ENCODE measurements around the gene ACTG2. TPM values are rescaled to one million over a fixed set of nuclear protein-coding genes. Genes with fewer than 3 reads are reported as not detected.

Gene ACTG2
- total and polyA plus RNA-seq, 4 donors, result 0.46 to 9.0 (median 4.3) TPM

DNA sequence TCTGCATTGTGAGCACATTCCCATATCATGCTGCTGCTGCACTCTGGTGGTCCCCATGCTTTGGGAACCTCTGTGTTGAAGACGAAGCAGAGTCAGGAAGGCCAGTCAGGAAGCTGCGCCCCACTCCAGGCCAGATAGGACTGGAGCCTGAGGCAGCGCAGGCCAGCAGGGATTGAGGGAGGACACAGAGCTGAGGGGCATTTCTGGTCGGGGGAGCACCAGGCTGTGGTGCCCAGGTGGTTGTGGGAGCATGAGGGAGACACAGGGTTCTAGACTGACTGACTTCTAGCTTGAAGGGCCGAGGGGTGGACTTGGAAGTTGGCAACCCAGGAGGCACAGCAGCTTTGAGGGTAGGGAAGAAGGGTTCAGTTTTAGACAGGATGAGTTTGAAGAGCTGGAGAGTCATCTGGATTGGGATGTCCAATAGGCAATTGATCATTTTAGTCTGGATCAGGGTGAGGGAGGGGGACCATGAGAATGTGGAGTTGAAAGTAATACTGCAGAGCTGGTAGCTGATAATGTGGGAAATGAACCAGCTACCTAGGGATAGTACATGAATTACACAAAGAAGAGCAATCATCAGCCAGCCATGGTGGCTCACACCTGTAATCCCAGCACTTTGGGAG is 1.4 kb upstream of the ACTG2 start:
- Histone ChIP-seq H3K27ac (ENCODE audit: low read depth in 1 of 2, low read length in 2 of 2) (no peak overlapping the region), H3K9ac (ENCODE audit: low read depth in 1 of 2, low read length in 2 of 2) (no peak overlapping the region), H3K4me1 (ENCODE audit: control insufficient read depth in 4 of 4, insufficient read depth in 4 of 4, low read length in 3 of 4) (no peaks in the 10 kb centered on the region), H3K9me3 (ENCODE audit: control insufficient read depth in 4 of 4, low read length in 3 of 4) (no peaks in the 10 kb centered on the region), H3K36me3 (ENCODE audit: control insufficient read depth in 4 of 4, insufficient read depth in 3 of 4, low read depth in 1 of 4, low read length in 3 of 4) (no peaks in the 10 kb centered on the region), H3K4me3 (ENCODE audit: low read depth in 1 of 3, low read length in 3 of 3) (no peak overlapping the region), H3K27me3 (ENCODE audit: control insufficient read depth in 4 of 4, insufficient read depth in 4 of 4, low read length in 3 of 4) (no peaks in the 10 kb centered on the region)
- WGBS, result 87% methylated on average over 5 of the region's 5 CpGs
- TF ChIP-seq FOXA2 (IDR thresholded peaks at IDR 0.05) (no peak), RAD21 (IDR thresholded peaks at IDR 0.05) (no peak)
- TF ChIP-seq, protein P1, sequence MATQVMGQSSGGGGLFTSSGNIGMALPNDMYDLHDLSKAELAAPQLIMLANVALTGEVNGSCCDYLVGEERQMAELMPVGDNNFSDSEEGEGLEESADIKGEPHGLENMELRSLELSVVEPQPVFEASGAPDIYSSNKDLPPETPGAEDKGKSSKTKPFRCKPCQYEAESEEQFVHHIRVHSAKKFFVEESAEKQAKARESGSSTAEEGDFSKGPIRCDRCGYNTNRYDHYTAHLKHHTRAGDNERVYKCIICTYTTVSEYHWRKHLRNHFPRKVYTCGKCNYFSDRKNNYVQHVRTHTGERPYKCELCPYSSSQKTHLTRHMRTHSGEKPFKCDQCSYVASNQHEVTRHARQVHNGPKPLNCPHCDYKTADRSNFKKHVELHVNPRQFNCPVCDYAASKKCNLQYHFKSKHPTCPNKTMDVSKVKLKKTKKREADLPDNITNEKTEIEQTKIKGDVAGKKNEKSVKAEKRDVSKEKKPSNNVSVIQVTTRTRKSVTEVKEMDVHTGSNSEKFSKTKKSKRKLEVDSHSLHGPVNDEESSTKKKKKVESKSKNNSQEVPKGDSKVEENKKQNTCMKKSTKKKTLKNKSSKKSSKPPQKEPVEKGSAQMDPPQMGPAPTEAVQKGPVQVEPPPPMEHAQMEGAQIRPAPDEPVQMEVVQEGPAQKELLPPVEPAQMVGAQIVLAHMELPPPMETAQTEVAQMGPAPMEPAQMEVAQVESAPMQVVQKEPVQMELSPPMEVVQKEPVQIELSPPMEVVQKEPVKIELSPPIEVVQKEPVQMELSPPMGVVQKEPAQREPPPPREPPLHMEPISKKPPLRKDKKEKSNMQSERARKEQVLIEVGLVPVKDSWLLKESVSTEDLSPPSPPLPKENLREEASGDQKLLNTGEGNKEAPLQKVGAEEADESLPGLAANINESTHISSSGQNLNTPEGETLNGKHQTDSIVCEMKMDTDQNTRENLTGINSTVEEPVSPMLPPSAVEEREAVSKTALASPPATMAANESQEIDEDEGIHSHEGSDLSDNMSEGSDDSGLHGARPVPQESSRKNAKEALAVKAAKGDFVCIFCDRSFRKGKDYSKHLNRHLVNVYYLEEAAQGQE (IDR thresholded peaks at IDR 0.05), result no peak
- no peak for DNase-seq (ENCODE audit: low spot score)

DNA sequence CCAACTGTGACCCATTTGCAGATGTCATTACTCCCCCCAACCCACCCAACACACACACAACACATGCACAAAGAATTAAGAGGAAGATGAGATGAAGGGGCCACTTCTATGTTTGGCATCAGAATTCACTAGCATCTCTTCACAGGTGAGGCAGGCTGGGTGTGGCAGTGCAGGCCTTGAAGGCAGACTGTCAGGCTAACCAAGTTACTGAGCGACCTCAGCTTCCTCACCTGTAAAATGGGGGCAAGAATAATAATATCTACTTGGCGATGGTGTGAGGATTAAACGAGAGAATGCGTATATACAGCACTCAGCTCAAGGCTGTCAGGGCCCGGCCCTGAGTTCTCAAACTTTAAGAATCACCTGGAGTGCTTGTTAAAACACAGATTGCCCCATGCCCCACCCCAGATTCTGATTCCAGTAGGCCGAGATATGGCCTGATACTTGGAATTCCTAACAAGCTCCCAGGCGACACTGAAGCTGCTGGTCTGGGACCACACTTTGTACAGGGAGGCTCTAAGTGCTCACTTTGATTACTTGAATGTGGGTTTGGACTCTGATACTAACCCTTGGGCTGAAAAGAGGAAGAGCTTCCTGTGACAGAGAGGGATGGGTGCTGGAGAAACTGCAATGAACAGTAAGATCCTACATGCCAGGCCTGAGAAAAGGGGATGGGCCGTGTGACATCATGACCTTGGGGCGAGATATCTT is 1.1 kb downstream of the ACTG2 start:
- no peak for DNase-seq (ENCODE audit: low spot score)
- H3K9me3 ChIP-seq (ENCODE audit: control insufficient read depth in 4 of 4, low read length in 3 of 4), result no peaks in the 10 kb centered on the region
- 87% methylated on average over 9 of the region's 9 CpGs for WGBS
- H3K27me3 ChIP-seq (ENCODE audit: control insufficient read depth in 4 of 4, insufficient read depth in 4 of 4, low read length in 3 of 4), result no peaks in the 10 kb centered on the region
- no peaks in the 10 kb centered on the region for H3K36me3 ChIP-seq (ENCODE audit: control insufficient read depth in 4 of 4, insufficient read depth in 3 of 4, low read depth in 1 of 4, low read length in 3 of 4)
- H3K4me3 ChIP-seq (ENCODE audit: low read depth in 1 of 3, low read length in 3 of 3), result no peak overlapping the region
- TF ChIP-seq YY1 (IDR thresholded peaks at IDR 0.05) (no peak), FOXA1 (IDR thresholded peaks at IDR 0.05) (no peak), NR2F2 (IDR thresholded peaks at IDR 0.05) (no peak), TAF1 (conservative IDR thresholded peaks at IDR 0.05) (no peak), RAD21 (IDR thresholded peaks at IDR 0.05) (no peak), HNF4A (conservative IDR thresholded peaks at IDR 0.05) (no peak), HNF4G (IDR thresholded peaks at IDR 0.05) (no peak), RXRA (IDR thresholded peaks at IDR 0.05) (no peak), FOXA2 (IDR thresholded peaks at IDR 0.05) (no peak)
- TF ChIP-seq, protein P2, sequence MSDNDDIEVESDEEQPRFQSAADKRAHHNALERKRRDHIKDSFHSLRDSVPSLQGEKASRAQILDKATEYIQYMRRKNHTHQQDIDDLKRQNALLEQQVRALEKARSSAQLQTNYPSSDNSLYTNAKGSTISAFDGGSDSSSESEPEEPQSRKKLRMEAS (IDR thresholded peaks at IDR 0.05), result no peak
- TF ChIP-seq, protein P3, sequence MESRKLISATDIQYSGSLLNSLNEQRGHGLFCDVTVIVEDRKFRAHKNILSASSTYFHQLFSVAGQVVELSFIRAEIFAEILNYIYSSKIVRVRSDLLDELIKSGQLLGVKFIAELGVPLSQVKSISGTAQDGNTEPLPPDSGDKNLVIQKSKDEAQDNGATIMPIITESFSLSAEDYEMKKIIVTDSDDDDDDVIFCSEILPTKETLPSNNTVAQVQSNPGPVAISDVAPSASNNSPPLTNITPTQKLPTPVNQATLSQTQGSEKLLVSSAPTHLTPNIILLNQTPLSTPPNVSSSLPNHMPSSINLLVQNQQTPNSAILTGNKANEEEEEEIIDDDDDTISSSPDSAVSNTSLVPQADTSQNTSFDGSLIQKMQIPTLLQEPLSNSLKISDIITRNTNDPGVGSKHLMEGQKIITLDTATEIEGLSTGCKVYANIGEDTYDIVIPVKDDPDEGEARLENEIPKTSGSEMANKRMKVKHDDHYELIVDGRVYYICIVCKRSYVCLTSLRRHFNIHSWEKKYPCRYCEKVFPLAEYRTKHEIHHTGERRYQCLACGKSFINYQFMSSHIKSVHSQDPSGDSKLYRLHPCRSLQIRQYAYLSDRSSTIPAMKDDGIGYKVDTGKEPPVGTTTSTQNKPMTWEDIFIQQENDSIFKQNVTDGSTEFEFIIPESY (IDR thresholded peaks at IDR 0.05), result no peak
- TF ChIP-seq, protein P4, sequence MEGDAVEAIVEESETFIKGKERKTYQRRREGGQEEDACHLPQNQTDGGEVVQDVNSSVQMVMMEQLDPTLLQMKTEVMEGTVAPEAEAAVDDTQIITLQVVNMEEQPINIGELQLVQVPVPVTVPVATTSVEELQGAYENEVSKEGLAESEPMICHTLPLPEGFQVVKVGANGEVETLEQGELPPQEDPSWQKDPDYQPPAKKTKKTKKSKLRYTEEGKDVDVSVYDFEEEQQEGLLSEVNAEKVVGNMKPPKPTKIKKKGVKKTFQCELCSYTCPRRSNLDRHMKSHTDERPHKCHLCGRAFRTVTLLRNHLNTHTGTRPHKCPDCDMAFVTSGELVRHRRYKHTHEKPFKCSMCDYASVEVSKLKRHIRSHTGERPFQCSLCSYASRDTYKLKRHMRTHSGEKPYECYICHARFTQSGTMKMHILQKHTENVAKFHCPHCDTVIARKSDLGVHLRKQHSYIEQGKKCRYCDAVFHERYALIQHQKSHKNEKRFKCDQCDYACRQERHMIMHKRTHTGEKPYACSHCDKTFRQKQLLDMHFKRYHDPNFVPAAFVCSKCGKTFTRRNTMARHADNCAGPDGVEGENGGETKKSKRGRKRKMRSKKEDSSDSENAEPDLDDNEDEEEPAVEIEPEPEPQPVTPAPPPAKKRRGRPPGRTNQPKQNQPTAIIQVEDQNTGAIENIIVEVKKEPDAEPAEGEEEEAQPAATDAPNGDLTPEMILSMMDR (IDR thresholded peaks at IDR 0.05; ENCODE audit: low read depth, low read length, missing input control), result no peak
- TF ChIP-seq, protein P5, sequence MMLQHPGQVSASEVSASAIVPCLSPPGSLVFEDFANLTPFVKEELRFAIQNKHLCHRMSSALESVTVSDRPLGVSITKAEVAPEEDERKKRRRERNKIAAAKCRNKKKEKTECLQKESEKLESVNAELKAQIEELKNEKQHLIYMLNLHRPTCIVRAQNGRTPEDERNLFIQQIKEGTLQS (IDR thresholded peaks at IDR 0.05), result no peak
- H3K9ac ChIP-seq (ENCODE audit: low read depth in 1 of 2, low read length in 2 of 2), result no peak overlapping the region
- no peaks in the 10 kb centered on the region for H3K4me1 ChIP-seq (ENCODE audit: control insufficient read depth in 4 of 4, insufficient read depth in 4 of 4, low read length in 3 of 4)
- no peak overlapping the region for H3K27ac ChIP-seq (ENCODE audit: low read depth in 1 of 2, low read length in 2 of 2)
